GM21825 (cell line): ENCODE results near the gene SIRT2.
"Not testable (repeated sequence)": the region's sequence is repeated elsewhere in the genome, so short reads cannot be mapped to it uniquely, and the experiment has no call there.

Experiments
- ATAC-seq: cut with Tn5 transposase; IDR thresholded peaks from one replicate; pipeline ENCODE4 v1.9.1; 2021; ENCODE audit warnings: mild to moderate bottlenecking, moderate library complexity; ENCODE audit not compliant: unreplicated experiment

Gene SIRT2

DNA sequence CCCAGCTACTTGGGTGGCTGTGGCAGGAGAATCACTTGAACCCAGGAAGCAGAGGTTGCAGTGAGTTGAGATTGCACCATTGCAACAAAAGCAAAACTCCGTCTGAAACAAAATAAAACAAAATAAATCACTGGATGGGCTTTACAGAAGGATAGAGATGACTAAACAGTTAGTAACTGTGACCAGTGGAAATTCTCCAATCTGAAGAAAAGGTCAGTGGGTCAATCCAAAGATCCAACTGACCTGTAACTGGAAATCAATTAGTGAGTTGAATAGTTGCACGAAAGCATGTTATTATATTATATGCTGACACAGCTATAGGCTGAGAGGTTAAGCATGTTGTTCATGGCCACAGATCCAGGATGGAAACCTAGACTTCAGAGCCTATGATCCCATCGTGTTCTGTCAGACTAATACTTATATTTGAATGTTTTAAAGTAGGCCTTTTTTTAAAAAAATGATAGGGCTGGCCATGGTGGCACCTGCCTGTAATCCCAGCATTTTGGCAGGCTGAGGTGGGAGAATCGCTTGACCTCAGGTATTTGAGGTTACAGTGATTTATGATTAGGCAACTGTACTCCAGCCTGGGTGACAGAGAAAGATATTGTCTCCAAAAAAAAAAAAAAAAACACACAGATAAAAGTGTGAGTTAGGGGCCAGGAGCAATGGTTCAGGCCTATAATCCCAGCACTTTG, 69.2 kb downstream of the SIRT2 start:
- no peak for ATAC-seq

DNA sequence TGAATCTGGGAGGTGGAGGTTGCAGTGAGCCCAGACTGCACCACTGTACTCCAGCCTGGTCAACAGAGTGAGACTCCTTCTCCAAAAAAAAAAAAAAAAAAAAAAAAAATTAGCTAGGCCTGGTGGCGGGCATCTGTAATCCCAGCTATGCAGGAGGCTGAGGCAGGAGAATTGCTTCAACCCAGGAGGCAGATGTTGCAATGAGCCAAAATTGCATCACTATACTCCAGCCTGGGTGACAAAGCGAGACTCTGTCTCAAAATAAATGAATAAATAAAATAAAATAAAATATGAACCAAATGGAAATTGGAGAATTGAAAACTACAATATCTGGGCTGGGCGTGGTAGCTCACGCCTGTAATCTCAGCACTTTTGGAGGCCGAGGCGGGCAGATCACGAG, 70.2 kb downstream of the SIRT2 start:
- ATAC-seq, result not testable (repeated sequence)
